IMR-90 (cell line): ENCODE measurements around the gene PHC1. TPM values are rescaled to one million over a fixed set of nuclear protein-coding genes. Genes with fewer than 3 reads are reported as not detected.

Experiments used
- ATAC-seq: fragments of 200-7000 bp; cut with Tn5 transposase; 2 replicates; pipeline ENCODE4 v1.9.1; 2020; ENCODE audit warnings: low read depth, mild to moderate bottlenecking, moderate library complexity
- BruUV-seq: library from RNA; stranded (reverse); fragments of 400-500 nt; replicated peaks from 2 replicates; lab custom pipeline; 2021; lab: Mats Ljungman, UMichigan
- CTCF ChIA-PET: fragments of 300-600 bp; formaldehyde crosslinking; extraction: SDS; loops from one replicate; lab custom pipeline; 2021; ENCODE audit warnings: antibody characterized with exemption; lab: Yijun Ruan, JAX
- POLR2A ChIA-PET: fragments of 300-600 bp; sonication (Branson Sonifier 250); formaldehyde crosslinking; loops from one replicate; lab custom pipeline; 2022; ENCODE audit warnings: antibody characterized with exemption; ENCODE audit not compliant: unreplicated experiment; lab: Charles Lee
- DNase-seq: peaks from one replicate; pipeline ENCODE4 v3.0.0; 2013
- H2AFZ ChIP-seq: replicated peaks from 2 replicates; pipeline ENCODE3; 2013; ENCODE audit warnings: low read length, mild to moderate bottlenecking; ENCODE audit not compliant: poor library complexity
- H2AK5ac ChIP-seq: 2 replicates; pipeline ENCODE4 v1.6.1; 2013; ENCODE audit warnings: low read depth, low read length, inconsistent platforms
- H2AK9ac ChIP-seq: replicated peaks from 2 replicates; pipeline ENCODE3; 2013; ENCODE audit warnings: mild to moderate bottlenecking, low read depth, low read length, moderate library complexity; ENCODE audit not compliant: poor library complexity
- H2BK120ac ChIP-seq: 2 replicates; pipeline ENCODE4 v1.6.1; 2013; ENCODE audit warnings: low read depth, low read length, inconsistent platforms
- H2BK15ac ChIP-seq: 3 replicates; pipeline ENCODE4 v1.6.1; 2013; ENCODE audit warnings: low read depth, low read length, inconsistent platforms
- H2BK20ac ChIP-seq: 2 replicates; pipeline ENCODE4 v1.6.1; 2013; ENCODE audit warnings: low read depth, mild to moderate bottlenecking, inconsistent platforms, low read length, moderate library complexity
- H2BK5ac ChIP-seq: 2 replicates; pipeline ENCODE4 v1.6.1; 2013; ENCODE audit warnings: mild to moderate bottlenecking, low read depth, low read length, inconsistent platforms; ENCODE audit not compliant: poor library complexity, severe bottlenecking
- H3K14ac ChIP-seq: replicated peaks from 2 replicates; pipeline ENCODE4 v1.6.1; 2013; ENCODE audit warnings: low read depth, low read length, inconsistent platforms
- H3K18ac ChIP-seq: 2 replicates; pipeline ENCODE4 v1.6.1; 2013; ENCODE audit warnings: low read depth, low read length, control low read depth
- H3K23ac ChIP-seq: 2 replicates; pipeline ENCODE4 v1.6.1; 2013; ENCODE audit warnings: low read depth, low read length, inconsistent platforms
- H3K27ac ChIP-seq: 2 replicates; pipeline ENCODE4 v1.5.1; 2013; ENCODE audit warnings: mild to moderate bottlenecking, control low read depth, low read length; ENCODE audit not compliant: insufficient read depth
- H3K27me3 ChIP-seq: 2 replicates; pipeline ENCODE4 v1.6.1; 2013; ENCODE audit warnings: low read length; ENCODE audit not compliant: control insufficient read depth, insufficient read depth
- H3K36me3 ChIP-seq: 2 replicates; pipeline ENCODE4 v1.6.1; 2013; ENCODE audit warnings: low read length, mixed read lengths; ENCODE audit not compliant: control insufficient read depth, insufficient read depth
- H3K4ac ChIP-seq: 2 replicates; pipeline ENCODE4 v1.6.1; 2013; ENCODE audit warnings: low read depth, low read length, inconsistent platforms
- H3K4me1 ChIP-seq: 2 replicates; pipeline ENCODE4 v1.6.1; 2013; ENCODE audit warnings: low read length, mixed read lengths; ENCODE audit not compliant: control insufficient read depth, insufficient read depth
- H3K4me2 ChIP-seq: 2 replicates; pipeline ENCODE4 v1.6.1; 2013; ENCODE audit warnings: low read depth, mild to moderate bottlenecking, control low read depth, low read length, moderate library complexity
- H3K4me3 ChIP-seq: 2 replicates; pipeline ENCODE4 v1.5.1; 2013; ENCODE audit warnings: low read depth, mild to moderate bottlenecking, control low read depth, low read length, moderate library complexity; ENCODE audit not compliant: insufficient read depth
- H3K56ac ChIP-seq: 2 replicates; pipeline ENCODE4 v1.6.1; 2013; ENCODE audit warnings: low read length, inconsistent platforms; ENCODE audit not compliant: insufficient read depth; ENCODE audit errors: extremely low read depth
- H3K79me1 ChIP-seq, 2 experiments: 2 replicates each; pipeline ENCODE4 v1.6.1; 2013; ENCODE audit warnings: low read length in 2 of 2, inconsistent platforms in 1 of 2, low read depth in 1 of 2
- H3K9ac ChIP-seq: 2 replicates; pipeline ENCODE4 v1.6.1; 2013; ENCODE audit warnings: low read depth, low read length, control low read depth
- H3K9me1 ChIP-seq: 2 replicates; pipeline ENCODE4 v1.6.1; 2013; ENCODE audit warnings: low read length, inconsistent platforms; ENCODE audit not compliant: insufficient read depth
- H3K9me3 ChIP-seq: 2 replicates; pipeline ENCODE4 v1.6.1; 2013; ENCODE audit warnings: low read length; ENCODE audit not compliant: control insufficient read depth, insufficient read depth
- H4K20me1 ChIP-seq: 2 replicates; pipeline ENCODE4 v1.6.1; 2013; ENCODE audit warnings: low read length, inconsistent platforms; ENCODE audit not compliant: insufficient read depth
- H4K5ac ChIP-seq: 2 replicates; pipeline ENCODE4 v1.6.1; 2013; ENCODE audit warnings: mild to moderate bottlenecking, low read depth, low read length, control low read depth
- H4K8ac ChIP-seq, 2 experiments: 2 replicates each; pipeline ENCODE4 v1.6.1; 2013; ENCODE audit warnings: low read depth in 2 of 2, low read length in 2 of 2, control low read depth in 1 of 2, inconsistent platforms in 1 of 2
- H4K91ac ChIP-seq: 2 replicates; pipeline ENCODE4 v1.6.1; 2013; ENCODE audit warnings: low read depth, low read length, inconsistent platforms; ENCODE audit not compliant: insufficient read depth
- CEBPB ChIP-seq: IDR thresholded peaks from 2 replicates; pipeline ENCODE4 v1.6.1; 2012; ENCODE audit warnings: low read depth, low read length, improper control_type of control experiment
- CTCF ChIP-seq: conservative IDR thresholded peaks from 2 replicates; pipeline ENCODE4 v1.5.1; 2012; ENCODE audit warnings: mild to moderate bottlenecking, low read depth, low read length, improper control_type of control experiment
- MAFK ChIP-seq: IDR thresholded peaks from 2 replicates; pipeline ENCODE4 v1.6.1; 2012; ENCODE audit warnings: low read depth, low read length, improper control_type of control experiment
- MAZ ChIP-seq: IDR thresholded peaks from 2 replicates; pipeline ENCODE4 v1.6.1; 2012; ENCODE audit warnings: low read depth, mild to moderate bottlenecking, low read length, improper control_type of control experiment, moderate library complexity, borderline replicate concordance
- POLR2A ChIP-seq: IDR thresholded peaks from 2 replicates; pipeline ENCODE4 v1.6.1; 2012; ENCODE audit warnings: mild to moderate bottlenecking, low read depth, low read length
- SMC3 ChIP-seq: fragments of 150-350 bp; IDR thresholded peaks from 2 replicates; pipeline ENCODE4 v1.6.1; 2016; ENCODE audit warnings: low read depth, mild to moderate bottlenecking, antibody characterized with exemption, low read length, moderate library complexity
- WGBS, 2 experiments: methylation state at CpG; one replicate each; pipeline versions ENCODE4 v1.1.5 to v1.1.7; 2013; ENCODE audit warnings: missing lambda C conversion rate in 2 of 2; ENCODE audit not compliant: insufficient read length in 1 of 2; ENCODE audit errors: extremely low coverage in 2 of 2; 5-methylcytosine and 5-hydroxymethylcytosine counted together
- dilution Hi-C: fragments of 300-500 bp; cut with HindIII; formaldehyde crosslinking; loops from one replicate; pipeline ENCODE4 v1.14.3; 2018; ENCODE audit warnings: low sequenced_read_pairs; ENCODE audit not compliant: unreplicated experiment
- in situ Hi-C: fragments of 300-500 bp; cut with MboI; formaldehyde crosslinking; loops from 3 replicates; pipeline ENCODE4 v1.14.3; 2019; ENCODE audit warnings: low sequenced_read_pairs, inconsistent platforms, mixed read lengths
- intact Hi-C: fragments of 100-400 bp; cut with micrococcal nuclease; formaldehyde crosslinking; loops from 2 replicates; pipeline ENCODE4 v1.10.0; 2022
- polyA plus RNA-seq, 3 experiments: library from polyadenylated mRNA; depleted of rRNA; stranded (reverse); fragments of >200 nt; gene quantifications; 2 replicates each; pipeline ENCODE4 v1.2.3, GENCODE V29; 2012; ENCODE audit warnings: low replicate concordance in 1 of 3
- total RNA-seq: library from RNA; depleted of rRNA; stranded (reverse); fragments of >200 nt; gene quantifications from 2 replicates; pipeline ENCODE4 v1.2.3, GENCODE V29; 2012

The PHC1 gene
- total and polyA plus RNA-seq, 2 of the 4 experiments (the other 2 are of a cell fraction): 9.1 to 23.1 TPM

GRCh38 chr12:8936735-8937134 lies 22.4 kb downstream of the PHC1 start:
- no TSS peak for BruUV-seq
- H3K36me3 ChIP-seq: peaks cover 32% of the 10 kb centered on the region
- no peak overlapping the region for H3K4ac ChIP-seq
- H3K79me1 ChIP-seq: no peaks in the 10 kb centered on the region; a peak in 1 of 4 replicates
- no peak for TF ChIP-seq POLR2A
- no peak for TF ChIP-seq MAFK
- TF ChIP-seq CTCF: no peak
- no peak for TF ChIP-seq SMC3
- no peak for TF ChIP-seq MAZ
- no peak for TF ChIP-seq CEBPB
- H2BK5ac ChIP-seq: no peak overlapping the region
- no peak overlapping the region for H2BK120ac ChIP-seq
- no peak overlapping the region for H3K4me3 ChIP-seq
- no peak overlapping the region for H3K14ac ChIP-seq
- H3K27ac ChIP-seq: no peak overlapping the region
- no peak overlapping the region for H4K8ac ChIP-seq
- H3K56ac ChIP-seq: no peak overlapping the region
- no peaks in the 10 kb centered on the region for H3K4me1 ChIP-seq
- CTCF ChIA-PET: no interaction called here
- H4K20me1 ChIP-seq: no peaks in the 10 kb centered on the region
- H3K27me3 ChIP-seq: no peaks in the 10 kb centered on the region
- no peak for DNase-seq
- no peak overlapping the region for H4K5ac ChIP-seq
- H4K91ac ChIP-seq: no peak overlapping the region
- H2AFZ ChIP-seq: no peak overlapping the region
- H3K9me3 ChIP-seq: no peaks in the 10 kb centered on the region
- intact Hi-C loops: no loop called here
- H2BK15ac ChIP-seq: no peak overlapping the region
- no peak overlapping the region for H3K4me2 ChIP-seq
- H2BK20ac ChIP-seq: no peak overlapping the region
- POLR2A ChIA-PET: no interaction called here
- WGBS, 2 experiments: no CpG with 5 or more reads among the region's 7 CpGs
- no peak overlapping the region for H2AK5ac ChIP-seq
- H3K9me1 ChIP-seq: no peaks in the 10 kb centered on the region
- no peak overlapping the region for H3K18ac ChIP-seq
- H2AK9ac ChIP-seq: no peak overlapping the region
- in situ Hi-C loops: no loop called here
- no peak overlapping the region for H3K9ac ChIP-seq
- no peak for ATAC-seq
- H3K23ac ChIP-seq: no peak overlapping the region
- dilution Hi-C loops: no loop called here
